ENCODE data around the gene TMEM88.

The TMEM88 gene

DNA sequence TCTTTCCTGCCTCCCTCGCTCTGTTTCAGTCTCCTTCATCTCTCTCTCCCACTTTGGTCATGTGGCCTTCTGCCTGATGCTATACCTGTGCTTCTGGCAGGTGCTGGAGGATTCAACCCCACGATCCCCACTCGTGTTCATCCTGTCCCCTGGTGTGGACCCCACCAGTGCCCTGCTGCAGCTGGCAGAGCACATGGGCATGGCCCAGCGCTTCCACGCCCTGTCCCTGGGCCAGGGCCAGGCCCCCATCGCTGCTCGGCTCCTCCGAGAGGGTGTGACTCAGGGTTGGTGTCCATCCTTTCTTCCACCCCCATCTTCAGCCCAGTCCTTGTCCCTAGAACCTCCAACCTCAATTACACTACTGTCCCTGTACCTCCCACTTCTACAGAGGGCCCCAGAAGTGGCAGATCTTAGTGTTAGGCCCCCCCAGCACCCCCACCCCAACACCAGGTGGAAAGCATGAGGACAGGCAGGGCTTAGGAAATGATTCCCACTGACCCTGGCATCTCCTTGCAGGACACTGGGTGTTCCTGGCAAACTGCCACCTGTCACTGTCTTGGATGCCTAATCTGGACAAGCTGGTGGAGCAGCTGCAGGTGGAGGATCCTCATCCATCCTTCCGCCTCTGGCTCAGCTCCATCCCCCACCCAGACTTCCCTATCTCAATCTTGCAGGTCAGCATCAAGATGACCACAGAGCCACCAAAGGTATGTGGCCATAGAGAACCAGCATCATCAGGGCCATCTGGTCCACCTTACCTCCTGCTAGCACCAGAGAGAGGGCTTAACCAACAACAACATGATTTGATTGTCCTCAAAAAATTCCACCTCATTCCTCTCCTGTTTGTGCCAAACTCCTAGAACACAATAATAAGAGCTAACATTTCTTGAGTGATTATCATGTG is 30.6 kb upstream of the TMEM88 start:
- Mint-ChIP-seq H3K36me3 (no peaks in the 10 kb centered on the region), H3K27ac (no peak overlapping the region), H3K9me3 (ENCODE audit: low read depth) (no peaks in the 10 kb centered on the region)

DNA sequence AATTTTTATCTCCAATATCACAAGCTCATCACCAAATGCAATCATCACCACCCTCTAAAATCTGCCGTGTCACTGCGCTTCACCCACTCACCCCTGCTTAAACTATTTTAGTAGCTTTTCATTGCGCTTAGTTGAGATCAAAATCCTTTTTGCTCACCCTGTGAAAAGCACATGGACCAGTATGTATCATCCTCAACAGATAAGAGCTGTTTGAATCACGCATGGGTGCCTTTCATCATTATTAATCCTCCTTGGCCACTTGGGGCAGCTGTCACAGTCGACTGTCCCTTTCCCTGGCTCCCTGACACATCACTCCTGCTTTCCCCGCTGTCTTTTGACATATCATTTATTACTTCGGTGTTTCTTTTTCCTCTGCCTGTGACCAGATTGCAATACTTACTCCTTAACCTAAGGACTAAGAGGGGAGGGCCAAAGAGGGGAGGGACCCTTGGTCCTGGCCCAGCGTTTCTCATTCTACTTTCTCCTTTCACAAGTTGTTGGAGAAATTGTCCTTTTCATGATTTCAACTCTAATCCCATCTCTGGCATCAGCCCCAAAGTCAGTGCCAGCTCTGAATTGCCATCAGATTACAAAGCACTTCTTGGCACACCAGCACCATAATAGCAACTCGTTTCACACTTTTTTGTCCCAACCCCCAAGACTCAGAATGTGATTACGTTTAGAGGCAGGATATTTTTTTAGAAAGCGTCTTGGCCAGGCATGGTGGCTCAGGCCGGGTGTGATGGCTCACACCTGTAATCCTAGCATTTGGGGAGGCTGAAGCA is 29.5 kb upstream of the TMEM88 start:
- Mint-ChIP-seq H3K27me3 (no peaks in the 10 kb centered on the region), H3K27ac (no peak overlapping the region), H3K4me1 (ENCODE audit: low read depth) (peaks cover 2% of the 10 kb centered on the region), H3K9me3 (ENCODE audit: low read depth) (no peaks in the 10 kb centered on the region), H3K4me3 (no peak overlapping the region), H3K36me3 (no peaks in the 10 kb centered on the region)

More for the DNA sequence above, 30.6 kb upstream of the TMEM88 start:
- H3K27me3 Mint-ChIP-seq = no peaks in the 10 kb centered on the region
- no peak overlapping the region for H3K4me3 Mint-ChIP-seq
- peaks cover 2% of the 10 kb centered on the region for H3K4me1 Mint-ChIP-seq (ENCODE audit: low read depth)

DNA sequence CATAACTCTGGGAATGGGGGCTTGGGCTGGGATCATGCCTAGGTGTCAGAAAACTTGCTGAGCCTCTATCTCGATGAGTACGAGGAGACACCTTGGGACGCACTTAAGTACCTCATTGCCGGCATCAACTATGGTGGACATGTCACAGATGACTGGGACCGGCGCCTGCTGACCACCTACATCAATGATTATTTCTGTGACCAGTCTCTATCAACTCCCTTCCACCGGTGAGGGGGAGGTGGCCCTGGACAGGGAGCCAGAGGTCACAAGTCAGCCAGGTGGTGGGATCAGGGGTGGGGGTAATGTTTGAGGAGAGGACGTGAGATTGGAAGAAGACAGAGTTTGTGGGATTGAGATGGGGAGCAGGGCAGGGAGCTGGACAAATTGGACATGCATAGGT is 24.2 kb upstream of the TMEM88 start:
- no peaks in the 10 kb centered on the region for H3K9me3 Mint-ChIP-seq (ENCODE audit: low read depth)
- H3K4me3 Mint-ChIP-seq = no peak overlapping the region
- H3K4me1 Mint-ChIP-seq (ENCODE audit: low read depth) = peaks cover 7% of the 10 kb centered on the region
- H3K27ac Mint-ChIP-seq = no peak overlapping the region
- no peaks in the 10 kb centered on the region for H3K27me3 Mint-ChIP-seq
- no peaks in the 10 kb centered on the region for H3K36me3 Mint-ChIP-seq

GRCh38 chr17:7831233-7831632 is 23.6 kb upstream of the TMEM88 start:
- Mint-ChIP-seq H3K27ac (no peak overlapping the region), H3K4me3 (no peak overlapping the region), H3K9me3 (ENCODE audit: low read depth) (no peaks in the 10 kb centered on the region), H3K4me1 (ENCODE audit: low read depth) (peaks cover 7% of the 10 kb centered on the region), H3K27me3 (no peaks in the 10 kb centered on the region), H3K36me3 (no peaks in the 10 kb centered on the region)

DNA sequence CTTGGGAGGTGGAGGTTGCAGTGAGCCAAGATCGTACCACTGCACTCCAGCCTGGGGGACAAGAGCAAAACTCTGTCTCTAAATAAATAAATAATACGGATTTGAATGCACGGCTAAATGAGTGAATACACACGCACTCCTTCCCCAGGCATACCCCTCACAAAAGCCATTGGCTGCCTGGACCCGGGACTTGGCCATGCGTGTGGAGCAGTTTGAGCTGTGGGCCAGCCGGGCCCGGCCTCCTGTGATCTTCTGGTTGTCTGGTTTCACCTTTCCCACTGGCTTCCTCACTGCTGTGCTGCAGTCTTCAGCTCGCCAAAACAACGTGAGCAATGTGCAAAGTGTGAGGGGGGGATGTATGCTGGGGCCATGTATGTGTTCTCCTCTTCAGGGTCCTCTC is 22.4 kb upstream of the TMEM88 start:
- H3K4me1 Mint-ChIP-seq (ENCODE audit: low read depth) = peaks cover 17% of the 10 kb centered on the region
- H3K27ac Mint-ChIP-seq = no peak overlapping the region
- no peaks in the 10 kb centered on the region for H3K36me3 Mint-ChIP-seq
- no peaks in the 10 kb centered on the region for H3K9me3 Mint-ChIP-seq (ENCODE audit: low read depth)
- H3K27me3 Mint-ChIP-seq = no peaks in the 10 kb centered on the region
- H3K4me3 Mint-ChIP-seq = no peak overlapping the region

DNA sequence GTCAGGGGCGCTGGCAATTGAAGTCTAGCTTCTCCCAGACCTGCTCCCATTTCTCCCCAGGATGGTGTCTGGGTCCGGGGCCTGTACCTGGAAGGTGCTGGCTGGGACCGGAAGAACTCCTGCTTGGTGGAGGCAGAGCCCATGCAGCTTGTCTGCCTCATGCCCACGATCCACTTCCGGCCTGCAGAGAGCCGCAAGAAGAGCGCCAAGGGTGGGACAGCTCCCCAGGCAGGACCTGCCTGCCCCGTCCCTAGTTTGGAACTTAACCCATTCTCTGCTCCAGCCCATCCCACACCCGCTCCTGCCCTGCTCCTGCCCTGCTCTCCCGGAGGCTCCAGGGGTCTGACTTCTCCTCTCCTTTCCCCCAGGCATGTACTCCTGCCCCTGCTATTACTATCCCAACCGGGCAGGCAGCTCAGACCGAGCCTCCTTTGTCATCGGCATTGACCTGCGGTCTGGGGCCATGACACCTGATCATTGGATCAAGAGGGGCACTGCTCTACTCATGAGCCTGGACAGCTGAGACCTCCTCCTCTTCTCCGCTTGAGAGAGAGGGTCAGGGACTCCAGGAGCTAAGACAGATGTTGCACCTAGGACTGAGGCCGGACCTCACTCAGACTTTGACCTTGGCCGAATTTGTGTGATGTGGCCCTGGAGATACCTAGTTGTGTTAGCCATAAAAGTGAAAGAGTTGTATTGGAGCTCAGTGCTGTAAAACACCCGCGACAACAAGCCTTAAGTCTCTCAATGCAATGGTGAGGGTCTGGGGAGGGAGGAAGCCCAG is 21.7 kb upstream of the TMEM88 start:
- H3K4me1 Mint-ChIP-seq (ENCODE audit: low read depth) = peaks cover 22% of the 10 kb centered on the region

GRCh38 chr17:7833795-7834541 is 20.9 kb upstream of the TMEM88 start, which contains the start of gene KDM6B:
Gene KDM6B (plus strand): TSS chr17:7834217. CDS start chr17:7845555, 11,338 bp downstream.
- Mint-ChIP-seq H3K27me3 (no peaks in the 10 kb centered on the region), H3K4me1 (ENCODE audit: low read depth) (peaks cover 29% of the 10 kb centered on the region), H3K36me3 (no peaks in the 10 kb centered on the region), H3K9me3 (ENCODE audit: low read depth) (no peaks in the 10 kb centered on the region), H3K4me3 (peak within 1 kb of the TSS; percentile 91), H3K27ac (peak within 1 kb of the TSS; percentile 86)

More for the DNA sequence above, 21.7 kb upstream of the TMEM88 start:
- Mint-ChIP-seq H3K27me3 (no peaks in the 10 kb centered on the region), H3K36me3 (no peaks in the 10 kb centered on the region), H3K4me3 (peak overlapping the region; percentile 86), H3K9me3 (ENCODE audit: low read depth) (no peaks in the 10 kb centered on the region), H3K27ac (peak overlapping the region; percentile 66)

GRCh38 chr17:7834542-7834956 is 20.3 kb upstream of the TMEM88 start:
- H3K4me1 Mint-ChIP-seq (ENCODE audit: low read depth) = peaks cover 35% of the 10 kb centered on the region
- no peaks in the 10 kb centered on the region for H3K27me3 Mint-ChIP-seq
- H3K4me3 Mint-ChIP-seq = peak overlapping the region; percentile 91
- H3K36me3 Mint-ChIP-seq = no peaks in the 10 kb centered on the region
- H3K27ac Mint-ChIP-seq = peak overlapping the region; percentile 86
- no peaks in the 10 kb centered on the region for H3K9me3 Mint-ChIP-seq (ENCODE audit: low read depth)

DNA sequence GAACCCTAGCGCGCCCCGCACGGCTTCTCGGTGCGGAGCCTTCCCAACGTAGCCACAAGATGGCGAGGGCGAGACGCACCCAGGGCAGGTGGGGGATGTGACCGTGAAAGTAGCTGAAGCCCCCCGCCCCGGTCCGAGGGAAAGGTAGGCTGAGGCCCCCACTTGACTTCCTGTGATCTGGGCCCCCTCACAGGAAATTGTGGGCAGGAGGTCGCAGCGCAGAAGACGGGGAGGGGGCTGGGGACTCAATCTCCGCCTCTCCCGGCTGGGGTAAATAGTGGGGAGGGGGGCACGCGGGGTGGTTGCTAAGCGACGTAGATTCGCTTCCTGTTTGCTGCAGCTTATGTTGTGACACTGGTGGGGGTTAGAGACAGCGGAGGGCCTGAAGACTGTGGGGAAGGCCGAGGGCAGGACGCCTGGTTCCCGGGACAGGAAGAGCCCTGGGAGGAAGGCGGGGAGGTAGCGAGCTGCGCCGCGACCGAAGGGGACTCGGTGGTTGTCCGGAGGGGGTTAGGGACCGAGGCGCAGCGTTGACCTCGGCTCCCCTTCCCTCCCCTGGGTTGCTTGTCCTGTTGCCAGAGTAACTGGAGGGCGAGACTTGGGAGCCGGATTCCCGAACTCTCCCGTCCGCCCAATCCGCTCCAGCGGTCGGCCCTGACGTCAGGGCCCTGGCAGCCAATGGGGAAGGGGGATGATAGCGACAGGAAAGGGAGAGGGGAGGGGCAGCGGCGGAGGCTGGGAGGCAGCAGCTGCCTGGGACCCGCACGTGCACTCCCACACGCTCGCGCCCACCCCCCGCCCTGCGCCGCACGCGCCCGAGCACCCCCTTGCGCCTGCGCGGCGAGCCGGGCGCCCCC is 19.7 kb upstream of the TMEM88 start:
- Mint-ChIP-seq H3K9me3 (ENCODE audit: low read depth) (no peaks in the 10 kb centered on the region), H3K4me3 (peak overlapping the region; percentile 91), H3K36me3 (peaks cover 2% of the 10 kb centered on the region), H3K27ac (peak overlapping the region; percentile 86), H3K4me1 (ENCODE audit: low read depth) (peaks cover 41% of the 10 kb centered on the region), H3K27me3 (no peaks in the 10 kb centered on the region)

DNA sequence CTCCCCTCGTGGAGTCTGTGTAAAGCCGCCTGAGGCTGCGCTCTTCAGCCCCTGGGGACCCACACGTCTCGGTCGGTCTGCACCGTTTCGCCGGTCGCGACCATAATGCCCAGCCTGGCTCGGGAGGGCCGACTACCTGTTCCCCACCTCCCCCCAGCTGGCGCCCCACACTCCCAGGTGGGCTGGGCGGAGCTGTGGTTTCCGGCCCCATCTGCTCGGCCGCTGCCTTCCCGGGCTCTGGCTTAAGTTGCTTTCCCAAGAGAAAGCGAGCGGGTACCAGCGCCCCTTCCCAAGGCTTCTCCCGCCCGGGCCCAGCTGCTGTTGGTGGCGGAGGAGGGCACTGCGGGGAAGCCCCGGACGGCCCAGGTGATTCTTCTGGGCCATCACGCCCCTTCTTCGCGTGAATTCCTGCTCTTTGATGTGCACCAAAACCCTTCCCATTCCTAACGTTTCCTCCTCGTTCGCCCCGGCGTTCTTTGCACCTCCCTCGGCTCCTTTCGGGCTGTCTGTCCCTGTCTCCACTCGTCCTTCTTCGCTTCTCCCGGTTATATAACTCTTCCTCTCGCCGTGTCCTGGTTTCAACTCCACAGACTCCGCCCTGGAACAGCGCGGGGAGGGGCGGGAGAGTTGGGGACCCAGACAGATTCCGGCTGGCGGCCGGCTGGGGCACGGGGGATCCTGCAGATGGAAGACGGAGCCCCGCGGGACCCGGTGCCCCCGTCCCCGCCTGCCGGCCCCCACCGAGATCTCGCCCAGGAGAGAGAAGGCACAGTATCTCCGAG is 18.9 kb upstream of the TMEM88 start:
- peak overlapping the region; percentile 92 for H3K27ac Mint-ChIP-seq

GRCh38 chr17:7836596-7837407 is 18.1 kb upstream of the TMEM88 start:
- Mint-ChIP-seq H3K27me3 (no peaks in the 10 kb centered on the region), H3K27ac (peak overlapping the region; percentile 92), H3K4me1 (ENCODE audit: low read depth) (peaks cover 55% of the 10 kb centered on the region), H3K9me3 (ENCODE audit: low read depth) (no peaks in the 10 kb centered on the region), H3K36me3 (peaks cover 6% of the 10 kb centered on the region), H3K4me3 (peak overlapping the region; percentile 89)

More for the DNA sequence above, 18.9 kb upstream of the TMEM88 start:
- Mint-ChIP-seq H3K4me3 (peak overlapping the region; percentile 89), H3K4me1 (ENCODE audit: low read depth) (peaks cover 49% of the 10 kb centered on the region), H3K36me3 (peaks cover 6% of the 10 kb centered on the region), H3K9me3 (ENCODE audit: low read depth) (no peaks in the 10 kb centered on the region), H3K27me3 (no peaks in the 10 kb centered on the region)

DNA sequence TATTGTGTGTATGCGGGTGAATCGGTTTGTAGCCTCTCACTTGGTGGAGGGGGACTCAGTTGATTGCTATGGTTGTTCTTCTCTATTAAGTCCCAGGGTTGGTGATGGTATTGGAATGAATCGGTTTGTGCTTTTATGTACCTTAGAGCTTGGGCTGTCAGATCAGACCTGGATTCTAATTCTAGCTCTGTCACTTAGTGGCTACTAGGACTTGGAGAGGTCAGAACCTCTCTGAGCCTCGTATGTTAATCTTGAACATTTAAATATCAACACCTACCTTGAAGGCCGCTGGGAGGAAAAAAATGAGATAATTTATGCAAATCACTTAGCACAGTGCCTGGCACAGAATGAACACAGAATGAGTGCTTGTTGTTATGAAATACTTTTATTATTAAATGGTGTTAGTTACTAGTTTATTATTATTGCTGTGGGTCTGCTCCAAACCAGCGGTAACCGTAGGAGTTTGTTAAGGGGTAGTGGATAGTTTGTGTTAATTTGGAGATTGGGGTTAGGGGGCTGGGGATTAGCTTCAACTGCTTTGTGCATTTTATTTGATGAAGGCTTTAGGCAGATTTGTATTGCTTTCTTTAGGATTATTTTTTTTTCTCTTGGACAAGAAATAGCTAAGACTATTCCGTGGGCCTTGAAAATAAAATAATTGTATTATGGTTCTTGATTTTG is 17.3 kb upstream of the TMEM88 start:
- H3K27ac Mint-ChIP-seq = peak overlapping the region; percentile 92
- no peaks in the 10 kb centered on the region for H3K27me3 Mint-ChIP-seq

More for the DNA sequence above, 17.3 kb upstream of the TMEM88 start:
- H3K4me1 Mint-ChIP-seq (ENCODE audit: low read depth) = peaks cover 55% of the 10 kb centered on the region
- H3K4me3 Mint-ChIP-seq = peak overlapping the region; percentile 89
- no peaks in the 10 kb centered on the region for H3K9me3 Mint-ChIP-seq (ENCODE audit: low read depth)
- H3K36me3 Mint-ChIP-seq = peaks cover 6% of the 10 kb centered on the region
